NT2/D1 (cell line): ENCODE data around the gene LRMDA.

Experiments
- DNase-seq: peaks from one replicate; pipeline ENCODE4 v3.0.0-alpha.2; 2011; ENCODE audit warnings: low read depth, low spot score
- H3K27me3 ChIP-seq: 2 replicates; pipeline ENCODE4 v1.6.0; 2011; ENCODE audit warnings: mild to moderate bottlenecking; ENCODE audit not compliant: insufficient read length, insufficient read depth
- H3K36me3 ChIP-seq: 2 replicates; pipeline ENCODE4 v1.6.1; 2011; ENCODE audit warnings: mild to moderate bottlenecking, low read length, mixed read lengths; ENCODE audit not compliant: insufficient read depth, insufficient read length
- H3K4me1 ChIP-seq: 2 replicates; pipeline ENCODE4 v1.5.1; 2011; ENCODE audit not compliant: insufficient read depth, insufficient read length
- H3K4me3 ChIP-seq: 2 replicates; pipeline ENCODE4 v1.5.1; 2011; ENCODE audit warnings: low read depth; ENCODE audit not compliant: insufficient read length
- H3K9ac ChIP-seq: 2 replicates; pipeline ENCODE4 v1.6.0; 2011; ENCODE audit warnings: low read depth; ENCODE audit not compliant: insufficient read length
- H3K9me3 ChIP-seq: 2 replicates; pipeline ENCODE4 v1.5.1; 2011; ENCODE audit warnings: mild to moderate bottlenecking, low read length; ENCODE audit not compliant: insufficient read depth
- SUZ12 ChIP-seq: IDR thresholded peaks from 2 replicates; pipeline ENCODE4 v1.6.1; 2011; ENCODE audit not compliant: insufficient read length, insufficient read depth; ENCODE audit errors: extremely low read depth
- YY1 ChIP-seq: IDR thresholded peaks from 2 replicates; pipeline ENCODE4 v1.6.1; 2011; ENCODE audit not compliant: insufficient read length, insufficient read depth
- ZNF274 ChIP-seq: IDR thresholded peaks from 2 replicates; pipeline ENCODE4 v1.6.1; 2011; ENCODE audit warnings: mild to moderate bottlenecking, low read depth, low read length

LRMDA gene

DNA sequence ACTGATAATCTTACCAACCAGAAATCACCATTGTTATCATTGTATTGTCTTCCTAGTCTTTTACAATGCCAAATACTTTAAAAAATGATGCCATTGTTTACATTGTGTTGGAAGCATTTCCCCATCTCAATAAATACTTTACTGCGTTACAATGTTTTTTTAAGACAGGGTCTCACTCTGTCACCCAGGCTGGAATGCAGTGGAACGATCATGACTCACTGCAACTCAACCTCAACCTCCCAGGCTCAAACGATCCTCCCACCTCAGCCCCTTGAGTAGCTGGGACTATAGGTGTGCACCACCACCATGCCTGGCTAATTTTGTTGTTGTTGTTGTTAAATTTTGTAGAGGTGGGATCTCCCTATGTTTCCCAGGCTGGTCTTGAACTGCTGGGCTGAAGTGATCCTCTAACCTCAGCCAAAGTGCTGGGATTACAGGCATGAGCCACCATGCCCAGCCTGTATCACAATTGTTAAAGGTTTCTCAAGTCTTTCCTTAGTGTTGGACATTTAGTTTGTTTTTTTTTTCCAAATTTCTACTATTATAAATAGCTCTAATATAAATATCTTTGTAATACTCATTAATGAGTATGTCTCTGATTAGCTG is 13.5 kb downstream of the LRMDA start:
- no peak for DNase-seq

DNA sequence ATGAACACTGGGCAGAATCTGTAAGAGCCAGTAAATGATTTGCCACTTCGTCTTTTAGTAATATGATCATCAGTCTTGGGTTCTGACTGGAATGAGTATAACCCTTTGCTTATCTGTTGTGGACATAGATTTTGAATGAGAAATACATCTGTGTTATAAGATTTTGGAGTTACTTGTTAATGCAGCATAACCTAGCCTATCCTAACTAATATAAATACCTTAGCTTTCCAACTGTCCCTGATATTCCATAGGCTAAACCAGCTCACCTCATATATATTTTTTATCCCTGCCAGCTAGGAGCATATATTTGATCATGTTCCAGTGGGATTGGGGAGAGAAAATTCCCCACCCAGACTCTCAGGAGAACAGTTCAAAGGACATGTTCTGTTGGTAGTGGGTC is 15.1 kb downstream of the LRMDA start:
- Histone ChIP-seq H3K4me1 (peaks cover 5% of the 10 kb centered on the region), H3K27me3 (no peaks in the 10 kb centered on the region), H3K9me3 (peaks cover 26% of the 10 kb centered on the region), H3K36me3 (no peaks in the 10 kb centered on the region), H3K4me3 (no peak overlapping the region), H3K9ac (no peak overlapping the region)
- DNase-seq = no peak
- no peak for TF ChIP-seq YY1
- TF ChIP-seq ZNF274 = no peak
- no peak for TF ChIP-seq SUZ12

More for the DNA sequence above, 13.5 kb downstream of the LRMDA start:
- peaks cover 2% of the 10 kb centered on the region for H3K4me1 ChIP-seq
- no peak overlapping the region for H3K9ac ChIP-seq
- H3K36me3 ChIP-seq = no peaks in the 10 kb centered on the region
- H3K4me3 ChIP-seq = no peak overlapping the region
- peaks cover 26% of the 10 kb centered on the region for H3K9me3 ChIP-seq
- TF ChIP-seq ZNF274 (no peak), YY1 (no peak), SUZ12 (no peak)
- H3K27me3 ChIP-seq = peaks cover 12% of the 10 kb centered on the region

DNA sequence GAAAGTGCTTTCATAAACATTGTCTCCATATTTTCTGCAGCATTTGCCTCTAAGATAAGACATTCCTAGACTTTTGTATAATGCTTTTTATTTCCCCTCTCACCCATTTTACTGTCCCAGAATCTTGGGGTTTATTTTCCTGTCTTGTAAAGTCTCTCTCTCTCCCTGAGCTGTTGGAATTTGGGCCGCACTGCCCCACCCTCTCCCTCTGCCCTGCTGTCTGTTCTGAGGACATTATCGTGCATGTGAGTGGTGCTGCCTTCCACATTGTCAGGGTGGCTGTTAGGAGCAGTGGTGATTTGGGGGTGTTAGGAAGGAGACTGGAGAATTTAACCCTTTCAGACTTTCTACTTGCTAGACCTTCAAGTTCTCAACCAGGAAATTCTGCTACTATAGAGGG is 16.7 kb downstream of the LRMDA start:
- DNase-seq = no peak
- Histone ChIP-seq H3K36me3 (no peaks in the 10 kb centered on the region), H3K27me3 (no peaks in the 10 kb centered on the region), H3K4me3 (no peak overlapping the region), H3K4me1 (peaks cover 5% of the 10 kb centered on the region), H3K9ac (no peak overlapping the region), H3K9me3 (peaks cover 24% of the 10 kb centered on the region)
- TF ChIP-seq YY1 (no peak), ZNF274 (no peak), SUZ12 (no peak)

DNA sequence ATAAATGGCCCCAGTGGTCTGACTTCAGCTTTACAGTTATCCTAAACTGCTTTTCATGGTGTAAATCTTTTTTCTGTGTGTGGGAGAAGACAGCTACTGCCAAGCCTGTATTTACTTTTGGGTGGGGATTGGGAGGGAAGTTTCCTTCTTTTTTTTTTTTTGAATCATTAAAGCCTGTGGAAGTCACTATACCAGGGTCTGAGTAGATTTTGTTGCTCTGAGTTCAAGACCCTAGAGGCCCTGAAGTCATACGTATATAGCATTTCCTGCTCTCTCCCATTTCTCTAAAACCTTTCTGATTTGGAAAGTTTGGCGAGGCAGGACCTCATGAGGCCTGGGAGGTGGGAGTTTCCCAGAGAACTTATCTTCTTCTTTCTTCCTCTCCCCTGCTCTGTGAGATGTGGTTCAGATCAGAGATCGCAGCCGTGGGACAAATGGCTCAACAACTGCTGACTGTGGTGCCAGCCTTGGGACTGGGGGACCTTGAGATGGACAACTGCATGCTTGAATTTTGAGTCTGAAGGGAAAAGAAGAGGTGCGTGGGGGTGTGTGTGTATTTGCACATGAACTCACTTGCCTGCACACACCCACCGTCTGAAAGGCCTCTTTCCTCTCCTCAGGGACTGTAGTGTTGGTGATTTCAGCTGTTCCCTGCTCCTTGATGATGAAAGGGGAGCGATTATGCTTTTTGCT is 18.1 kb downstream of the LRMDA start:
- no peaks in the 10 kb centered on the region for H3K27me3 ChIP-seq
- H3K4me3 ChIP-seq = no peak overlapping the region
- TF ChIP-seq YY1 = no peak
- no peak for TF ChIP-seq SUZ12
- H3K4me1 ChIP-seq = peaks cover 5% of the 10 kb centered on the region
- DNase-seq = no peak
- H3K36me3 ChIP-seq = no peaks in the 10 kb centered on the region
- peaks cover 12% of the 10 kb centered on the region; the same call in 1 of the 2 replicates for H3K9me3 ChIP-seq
- no peak overlapping the region for H3K9ac ChIP-seq

DNA sequence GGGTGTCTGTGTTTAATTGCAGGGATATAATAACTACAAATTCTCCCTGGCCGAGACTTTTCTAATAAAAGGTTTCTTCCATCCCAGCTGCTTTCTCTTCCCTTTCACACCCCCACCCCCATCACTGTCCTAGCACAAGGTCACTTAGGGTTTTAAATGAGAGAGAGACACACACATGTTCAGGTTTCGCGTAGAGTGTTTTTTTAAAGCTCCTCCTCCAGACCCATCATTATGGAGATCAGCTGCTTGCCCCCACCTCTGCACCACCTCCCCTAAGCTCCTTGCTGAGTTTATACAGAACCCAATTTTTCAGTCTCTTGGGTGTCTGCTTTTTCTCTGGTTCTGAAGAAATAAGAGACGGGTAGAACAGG is 18.6 kb downstream of the LRMDA start:
- no peak for DNase-seq
- H3K9me3 ChIP-seq = peaks cover 12% of the 10 kb centered on the region; the same call in 1 of the 2 replicates
- peaks cover 5% of the 10 kb centered on the region for H3K4me1 ChIP-seq
- no peaks in the 10 kb centered on the region for H3K36me3 ChIP-seq
- TF ChIP-seq SUZ12 = no peak
- TF ChIP-seq YY1 = no peak
- no peak for TF ChIP-seq ZNF274
- H3K4me3 ChIP-seq = no peak overlapping the region
- no peak overlapping the region for H3K9ac ChIP-seq
- H3K27me3 ChIP-seq = no peaks in the 10 kb centered on the region

DNA sequence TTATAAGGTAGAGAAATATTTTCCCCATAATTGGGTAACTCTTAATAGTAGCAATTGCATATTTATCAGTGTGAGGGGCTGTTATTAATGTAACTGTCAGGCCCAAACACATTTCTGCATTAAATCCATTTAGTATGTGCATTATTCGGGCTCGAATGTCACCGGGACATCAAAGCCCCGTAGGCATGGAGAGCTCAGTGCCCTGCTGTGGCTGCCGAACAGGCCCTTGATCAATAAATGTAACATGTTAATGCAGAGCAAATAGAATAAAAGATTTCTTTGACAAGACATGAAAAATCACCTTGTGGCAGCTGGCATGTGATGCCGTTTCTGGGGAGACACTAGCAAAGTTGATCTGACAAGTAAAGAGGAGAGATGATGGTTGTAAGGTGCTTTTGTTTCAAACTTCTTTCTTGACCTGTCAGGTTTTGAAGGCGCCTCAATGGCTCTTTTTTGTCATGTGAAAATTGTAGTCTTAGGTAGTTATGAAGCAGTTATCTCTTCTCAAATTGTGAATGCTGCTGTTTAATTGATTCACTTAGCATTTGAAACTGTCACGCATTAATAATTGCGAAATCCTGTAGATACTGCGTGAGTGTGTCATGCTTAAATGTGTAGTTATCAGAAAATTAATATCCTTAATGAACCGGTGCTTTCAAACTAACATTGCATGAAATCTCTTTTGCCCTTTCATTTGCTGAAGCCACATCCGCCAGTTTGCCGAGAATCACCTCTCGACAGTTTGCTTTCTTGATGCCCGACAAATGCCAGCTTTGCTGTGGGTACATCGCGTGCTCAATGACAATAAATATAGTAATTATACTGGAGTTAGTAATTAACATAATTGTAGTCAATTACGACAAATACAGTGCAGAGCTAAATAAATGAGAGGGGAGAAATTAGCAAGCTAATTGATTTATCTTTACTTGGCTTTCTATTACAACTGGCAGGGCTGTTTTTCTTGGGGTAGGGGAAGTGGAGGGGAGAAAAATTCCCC is 19.5 kb downstream of the LRMDA start:
- TF ChIP-seq YY1 = no peak
- TF ChIP-seq SUZ12 = no peak
- no peak for TF ChIP-seq ZNF274
- peaks cover 5% of the 10 kb centered on the region for H3K4me1 ChIP-seq
- H3K9me3 ChIP-seq = peaks cover 11% of the 10 kb centered on the region; the same call in 1 of the 2 replicates
- H3K36me3 ChIP-seq = no peaks in the 10 kb centered on the region
- no peak overlapping the region for H3K4me3 ChIP-seq
- H3K27me3 ChIP-seq = no peaks in the 10 kb centered on the region
- H3K9ac ChIP-seq = no peak overlapping the region
- DNase-seq = no peak

DNA sequence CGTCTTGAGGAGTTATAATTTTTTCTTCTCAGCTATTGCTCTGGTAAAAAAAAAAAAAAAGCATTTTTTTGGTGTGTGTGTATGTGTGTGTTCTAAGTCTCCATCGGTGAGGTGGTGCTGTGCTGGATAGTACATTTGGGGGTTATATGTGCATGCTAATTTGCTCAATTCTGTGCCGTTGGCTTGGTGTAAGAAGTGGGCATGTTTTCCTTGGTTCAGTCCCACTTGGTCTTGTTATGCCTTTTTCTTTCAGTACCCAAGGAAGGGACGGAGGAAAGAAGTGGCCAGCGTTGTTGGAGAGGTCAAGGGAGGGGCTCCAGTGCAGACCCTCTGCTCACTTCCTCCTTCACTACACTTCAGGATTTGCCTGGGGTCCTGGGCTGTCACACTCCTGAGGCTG is 20.4 kb downstream of the LRMDA start:
- Histone ChIP-seq H3K4me3 (no peak overlapping the region), H3K36me3 (no peaks in the 10 kb centered on the region), H3K27me3 (no peaks in the 10 kb centered on the region), H3K4me1 (peaks cover 5% of the 10 kb centered on the region), H3K9me3 (peaks cover 2% of the 10 kb centered on the region; the same call in 1 of the 2 replicates), H3K9ac (no peak overlapping the region)
- no peak for DNase-seq
- TF ChIP-seq ZNF274 = no peak
- no peak for TF ChIP-seq SUZ12
- no peak for TF ChIP-seq YY1
